GM21526 (cell line): ENCODE measurements around the gene ZNF398.
"Not testable (repeated sequence)": the region's sequence is repeated elsewhere in the genome, so short reads cannot be mapped to it uniquely, and the experiment has no call there.

ENCODE experiments used
- ATAC-seq: cut with Tn5 transposase; IDR thresholded peaks from one replicate; pipeline ENCODE4 v1.9.1; 2021; ENCODE audit warnings: moderate library complexity; ENCODE audit not compliant: unreplicated experiment, low FRiP score

The ZNF398 gene, protein sequence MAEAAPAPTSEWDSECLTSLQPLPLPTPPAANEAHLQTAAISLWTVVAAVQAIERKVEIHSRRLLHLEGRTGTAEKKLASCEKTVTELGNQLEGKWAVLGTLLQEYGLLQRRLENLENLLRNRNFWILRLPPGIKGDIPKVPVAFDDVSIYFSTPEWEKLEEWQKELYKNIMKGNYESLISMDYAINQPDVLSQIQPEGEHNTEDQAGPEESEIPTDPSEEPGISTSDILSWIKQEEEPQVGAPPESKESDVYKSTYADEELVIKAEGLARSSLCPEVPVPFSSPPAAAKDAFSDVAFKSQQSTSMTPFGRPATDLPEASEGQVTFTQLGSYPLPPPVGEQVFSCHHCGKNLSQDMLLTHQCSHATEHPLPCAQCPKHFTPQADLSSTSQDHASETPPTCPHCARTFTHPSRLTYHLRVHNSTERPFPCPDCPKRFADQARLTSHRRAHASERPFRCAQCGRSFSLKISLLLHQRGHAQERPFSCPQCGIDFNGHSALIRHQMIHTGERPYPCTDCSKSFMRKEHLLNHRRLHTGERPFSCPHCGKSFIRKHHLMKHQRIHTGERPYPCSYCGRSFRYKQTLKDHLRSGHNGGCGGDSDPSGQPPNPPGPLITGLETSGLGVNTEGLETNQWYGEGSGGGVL

DNA sequence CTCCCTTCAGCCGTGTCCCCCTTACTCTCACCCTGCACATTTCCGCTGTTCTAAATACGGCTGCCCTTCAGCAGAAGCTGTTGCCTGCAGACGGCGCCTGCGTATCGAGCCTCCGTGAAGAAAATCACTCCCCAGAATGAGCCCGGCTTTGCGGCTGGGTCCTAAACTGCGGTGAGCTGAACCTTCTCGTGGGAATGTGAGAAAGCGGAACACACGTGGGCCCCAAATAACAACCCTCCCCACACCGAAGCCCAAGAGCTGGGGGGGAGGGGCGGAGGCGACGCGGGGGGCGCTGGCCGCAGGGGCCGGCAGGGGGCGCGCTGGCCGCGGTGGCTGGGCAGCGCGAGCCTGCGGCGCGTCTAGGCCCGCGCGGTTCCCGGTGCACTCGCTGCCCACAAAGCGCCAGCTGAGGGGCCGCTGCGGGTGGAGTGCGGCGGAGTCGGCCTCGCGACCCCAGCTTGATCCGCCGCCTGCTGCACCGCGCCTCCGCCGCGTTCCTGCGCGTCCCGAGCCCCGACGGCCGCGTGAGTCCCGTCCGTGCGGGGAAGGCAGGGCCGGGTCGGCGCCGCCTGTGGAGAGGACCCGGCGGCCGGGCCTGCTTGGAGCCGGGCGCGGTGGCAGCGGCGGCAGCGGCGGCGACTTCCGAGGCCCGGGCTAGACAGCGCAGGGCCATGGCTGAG is at the start of gene ZNF398:
TSS of gene ZNF398 (plus strand) at position 382 of the 680 bp plus-strand sequence. CDS start at position 672, 290 bp downstream.
- ATAC-seq: peak; percentile 67

DNA sequence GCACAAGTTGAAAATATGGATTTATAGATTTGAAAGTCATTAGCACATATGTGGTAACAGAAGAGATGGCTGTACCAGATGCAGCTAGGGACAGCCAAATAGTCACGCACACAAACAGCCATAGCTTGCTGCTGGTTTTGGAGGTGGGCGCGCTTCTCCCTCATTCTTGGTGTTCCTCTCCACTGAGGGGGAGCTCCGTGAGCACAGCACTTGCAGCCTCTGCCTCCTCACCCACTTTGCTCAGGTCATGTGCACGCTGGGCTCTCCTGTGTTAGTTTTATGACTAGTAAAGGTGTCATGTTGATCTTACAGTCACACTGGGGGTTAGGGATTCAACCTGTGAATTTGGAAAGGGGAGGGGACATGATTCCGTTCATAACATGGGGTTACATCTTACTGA is 48.2 kb upstream of the ZNF398 start:
- ATAC-seq: no peak

DNA sequence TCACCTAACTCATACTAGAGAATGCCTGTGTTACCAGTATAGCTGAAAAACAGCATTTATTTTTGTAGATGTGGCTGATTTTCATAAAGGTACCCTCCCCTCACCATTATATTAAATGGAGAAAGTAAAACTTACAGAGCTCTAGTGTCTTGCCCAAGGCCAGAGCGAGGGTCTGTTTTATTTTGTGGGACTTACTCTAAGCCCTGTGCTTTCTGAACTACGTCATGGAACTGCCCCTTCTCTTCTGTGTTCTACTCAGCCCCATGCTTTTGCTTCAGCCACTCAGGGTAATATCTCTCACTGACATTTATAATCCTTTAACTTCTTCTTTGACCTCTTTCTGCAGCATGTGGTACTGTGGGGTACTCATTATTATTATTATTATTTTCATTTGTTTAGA is 46.4 kb upstream of the ZNF398 start:
- ATAC-seq: no peak

DNA sequence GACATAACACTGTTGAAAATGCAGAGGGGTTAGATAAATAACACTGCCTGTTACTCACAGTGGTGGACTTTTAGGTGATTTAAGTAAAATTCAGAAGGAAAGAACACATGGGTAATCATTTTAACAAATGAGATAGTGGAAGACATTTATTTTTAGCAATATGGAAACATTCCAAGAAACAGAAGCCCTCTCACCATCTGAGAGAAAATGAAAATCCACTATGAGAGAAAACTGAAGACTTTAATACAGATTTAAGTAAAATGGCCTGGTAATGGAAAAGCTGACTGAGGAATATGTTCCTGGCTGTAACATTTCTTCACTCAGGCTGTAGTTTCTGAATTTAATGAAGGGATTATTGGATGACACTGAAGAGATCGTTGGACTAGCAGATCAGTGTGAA is 44.6 kb upstream of the ZNF398 start:
- ATAC-seq: no peak

DNA sequence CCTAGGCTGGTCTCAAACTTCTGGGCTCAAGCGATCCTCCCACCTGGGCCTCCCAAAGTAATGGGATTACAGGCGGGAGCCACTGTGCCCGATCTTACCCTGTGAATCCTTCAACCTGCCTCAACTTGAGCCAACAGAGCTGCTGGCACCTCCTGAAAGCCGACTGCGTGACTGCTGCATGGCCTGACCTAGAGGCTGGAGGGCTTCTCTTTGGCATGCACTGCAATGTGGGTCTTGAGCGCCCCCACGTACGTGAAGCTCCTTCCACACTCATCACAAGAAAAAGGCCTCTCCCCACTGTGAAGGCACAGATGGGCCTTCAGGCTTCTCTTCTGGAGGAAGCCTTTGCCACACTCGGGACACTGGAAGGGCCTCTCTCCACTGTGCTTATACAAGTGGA is 43.8 kb upstream of the ZNF398 start:
- no peak for ATAC-seq

DNA sequence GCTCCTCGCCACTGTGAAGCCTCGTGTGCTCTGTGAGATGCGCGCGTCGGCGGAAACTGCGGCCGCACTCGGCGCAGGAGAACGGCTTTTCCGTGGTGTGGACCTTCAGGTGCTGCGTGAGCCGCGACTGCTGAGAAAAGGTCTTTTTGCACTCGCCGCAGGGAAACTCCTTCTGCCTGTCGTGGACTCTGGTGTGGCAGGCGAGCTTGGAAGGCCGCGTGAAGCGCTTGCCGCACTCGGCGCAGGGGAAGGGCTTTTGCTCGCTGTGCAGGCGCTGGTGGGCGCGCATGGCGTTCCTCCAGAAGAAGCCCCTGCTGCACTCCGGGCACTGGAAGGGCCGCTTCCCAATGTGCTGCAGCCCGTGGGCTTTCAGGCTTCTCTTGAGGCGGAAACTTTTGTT is 43.0 kb upstream of the ZNF398 start:
- no peak for ATAC-seq

DNA sequence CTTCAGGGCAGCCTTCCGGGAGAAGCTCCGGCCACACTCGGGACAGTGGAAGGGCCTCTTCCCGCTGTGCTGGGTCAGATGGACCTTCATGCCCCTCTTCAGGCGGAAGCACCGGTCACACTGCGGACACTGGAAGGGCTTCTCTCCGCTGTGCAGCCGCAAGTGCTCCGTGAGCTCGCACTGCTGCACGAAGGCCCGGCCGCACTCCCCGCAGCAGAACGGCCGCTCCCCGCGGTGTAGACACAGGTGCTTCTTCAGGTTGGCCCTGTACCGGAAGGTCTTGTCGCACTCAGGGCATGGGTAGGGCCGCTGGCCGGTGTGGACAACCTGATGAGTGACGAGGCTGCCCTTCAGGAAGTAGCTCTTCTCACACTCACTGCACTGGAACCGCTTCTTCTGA is 42.5 kb upstream of the ZNF398 start:
- ATAC-seq: no peak

DNA sequence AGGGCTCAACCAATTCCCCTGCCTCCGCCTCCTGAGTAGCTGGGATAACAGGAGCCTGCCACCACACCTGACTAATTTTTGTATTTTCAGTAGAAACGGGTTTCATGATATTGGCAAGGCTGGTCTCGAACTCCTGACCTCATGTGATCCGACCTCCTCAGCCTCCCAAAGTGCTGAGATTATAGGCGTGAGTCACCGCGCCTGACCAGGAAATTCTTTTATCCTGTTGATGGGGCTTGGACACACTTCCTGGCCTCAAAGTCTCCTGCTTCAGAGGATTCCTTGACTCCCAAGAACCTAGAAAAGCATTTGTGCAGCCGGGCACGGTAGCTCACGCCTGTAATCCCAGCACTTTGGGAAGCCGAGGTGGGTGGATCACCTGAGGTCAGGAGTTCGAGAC is 37.3 kb upstream of the ZNF398 start:
- ATAC-seq: no peak

DNA sequence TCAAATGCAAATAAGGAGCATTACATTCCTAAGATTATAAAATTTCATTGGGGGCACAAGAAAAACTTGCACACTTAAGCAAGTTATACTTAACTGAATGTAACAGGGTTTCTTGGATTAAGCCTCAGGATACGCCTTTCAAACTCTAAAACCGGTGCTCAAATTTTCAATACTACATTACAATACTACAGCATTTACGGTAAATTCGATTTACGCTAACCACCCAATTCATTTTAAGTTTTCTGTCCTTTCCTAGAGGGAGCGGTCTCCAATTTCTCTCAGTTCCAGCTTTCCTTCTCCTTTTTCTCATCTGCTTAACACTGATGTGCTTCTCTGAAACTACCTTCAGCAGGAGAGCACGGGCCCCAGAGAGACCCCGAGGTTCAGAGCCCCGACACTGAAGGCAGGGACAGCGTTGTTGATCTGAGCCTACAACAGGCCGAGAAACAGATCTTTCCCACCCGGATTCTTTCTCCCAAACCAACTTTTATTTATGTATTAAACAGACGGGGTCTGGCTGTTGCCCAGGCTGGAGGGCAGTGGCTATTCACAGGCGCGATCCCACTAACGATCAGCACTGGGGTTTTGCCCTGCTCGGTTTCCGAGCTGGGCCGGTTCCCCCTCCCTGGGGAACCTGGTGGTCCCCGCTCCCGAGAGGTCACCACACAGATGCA is 21.9 kb upstream of the ZNF398 start:
- peak; percentile 4 for ATAC-seq

DNA sequence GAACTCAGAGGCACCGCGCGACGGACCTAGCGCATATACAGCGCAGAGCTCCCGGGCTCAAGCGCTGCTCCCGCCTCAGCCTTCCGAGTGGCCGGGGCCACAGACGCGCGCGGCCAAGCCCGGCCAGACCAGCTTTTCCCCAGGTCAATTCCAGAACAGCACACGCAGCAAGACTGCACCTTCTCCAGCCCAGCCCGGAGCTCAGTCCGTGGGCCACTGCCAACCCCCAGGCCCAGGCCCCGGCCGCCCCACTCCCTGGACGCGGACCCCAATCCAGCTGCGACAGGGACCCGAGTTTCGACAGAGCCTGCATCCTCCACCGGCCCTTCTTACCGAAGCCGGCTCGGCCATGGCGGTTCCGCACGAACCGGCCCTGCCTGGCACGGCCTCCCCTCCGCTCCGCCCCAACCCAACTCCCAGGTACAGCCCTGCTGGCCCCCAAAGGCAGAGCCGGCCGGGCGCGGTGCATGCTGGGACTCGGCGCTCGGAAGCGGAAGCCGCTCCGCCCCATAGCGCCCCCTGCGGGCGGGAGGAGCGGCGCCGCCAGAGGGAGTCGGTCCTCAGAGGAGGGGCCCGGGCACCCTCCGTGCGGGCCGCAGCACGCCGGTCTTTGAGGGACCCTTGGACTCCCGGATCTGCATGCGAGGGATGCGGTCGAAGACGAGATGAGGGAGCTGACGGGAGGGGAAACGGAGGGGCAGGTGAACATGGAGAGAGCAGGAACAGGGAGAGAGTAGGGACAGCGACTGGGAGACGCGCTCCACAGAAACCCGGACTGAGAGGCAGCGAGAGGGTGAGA is 21.2 kb upstream of the ZNF398 start, which contains the start of gene ZNF425:
TSS of gene ZNF425 (minus strand) at position 462 of the 799 bp plus-strand sequence. CDS start at position 351, 111 bp downstream.
- ATAC-seq: peak; percentile 86

DNA sequence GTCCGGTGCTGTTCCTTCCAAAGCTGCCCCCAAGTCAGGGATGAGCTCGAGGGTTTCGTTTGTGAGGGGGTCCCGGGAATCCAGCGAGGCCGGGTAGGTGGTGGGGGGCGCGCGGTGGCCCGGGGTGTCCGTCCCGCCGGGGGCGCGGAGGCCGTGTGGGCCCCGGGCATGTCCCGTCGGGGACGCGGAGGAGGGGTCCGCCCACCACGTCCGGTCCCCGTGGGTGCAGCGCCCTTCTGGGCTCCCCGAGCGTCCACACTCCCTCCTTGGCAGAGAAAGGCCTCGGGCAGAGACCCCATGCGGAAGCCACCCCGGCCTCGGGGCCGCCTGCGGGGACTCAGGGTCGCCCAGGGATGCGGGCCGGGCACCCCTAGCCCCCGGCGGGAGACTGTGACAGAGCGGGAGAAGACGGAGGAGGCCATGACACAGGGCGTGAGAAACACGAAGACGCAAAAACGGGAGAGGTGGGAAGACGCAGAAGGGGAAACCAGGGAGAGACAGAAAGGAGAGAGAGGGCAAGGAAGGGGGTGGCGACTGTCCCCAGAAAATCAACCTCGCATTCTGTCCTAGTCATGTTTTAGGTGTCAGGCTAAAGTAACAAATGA is 20.5 kb upstream of the ZNF398 start:
- peak; percentile 38 for ATAC-seq

DNA sequence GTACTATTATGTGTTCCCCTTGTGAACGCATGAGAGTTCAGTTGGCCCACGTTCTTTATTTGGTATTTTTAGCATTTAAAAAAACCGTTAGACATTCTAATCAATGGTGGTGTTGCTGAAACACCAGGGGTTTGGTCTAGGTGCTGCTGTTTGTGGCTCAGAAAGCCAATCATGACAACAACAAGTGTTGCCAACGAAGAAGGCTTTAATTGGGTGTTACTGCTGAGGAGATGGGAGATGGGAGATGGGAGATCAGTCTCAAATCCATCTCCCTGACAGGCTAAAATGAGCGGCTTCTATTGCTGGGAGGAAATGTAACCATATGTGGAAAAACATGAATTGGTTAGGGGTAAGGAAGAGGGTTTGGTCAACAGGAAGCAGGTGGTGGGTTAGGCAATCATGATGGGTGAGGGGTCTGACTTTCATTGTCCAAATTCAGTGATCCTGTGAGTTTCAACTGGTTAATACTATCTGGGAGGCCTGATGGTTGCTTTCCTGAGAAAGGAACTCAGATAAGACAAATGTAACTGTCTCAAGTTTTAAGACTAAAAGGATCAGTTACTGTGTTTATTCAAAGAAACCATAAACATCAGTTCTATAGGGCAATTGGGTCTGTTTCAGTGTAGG is 16.6 kb upstream of the ZNF398 start:
- no peak for ATAC-seq

DNA sequence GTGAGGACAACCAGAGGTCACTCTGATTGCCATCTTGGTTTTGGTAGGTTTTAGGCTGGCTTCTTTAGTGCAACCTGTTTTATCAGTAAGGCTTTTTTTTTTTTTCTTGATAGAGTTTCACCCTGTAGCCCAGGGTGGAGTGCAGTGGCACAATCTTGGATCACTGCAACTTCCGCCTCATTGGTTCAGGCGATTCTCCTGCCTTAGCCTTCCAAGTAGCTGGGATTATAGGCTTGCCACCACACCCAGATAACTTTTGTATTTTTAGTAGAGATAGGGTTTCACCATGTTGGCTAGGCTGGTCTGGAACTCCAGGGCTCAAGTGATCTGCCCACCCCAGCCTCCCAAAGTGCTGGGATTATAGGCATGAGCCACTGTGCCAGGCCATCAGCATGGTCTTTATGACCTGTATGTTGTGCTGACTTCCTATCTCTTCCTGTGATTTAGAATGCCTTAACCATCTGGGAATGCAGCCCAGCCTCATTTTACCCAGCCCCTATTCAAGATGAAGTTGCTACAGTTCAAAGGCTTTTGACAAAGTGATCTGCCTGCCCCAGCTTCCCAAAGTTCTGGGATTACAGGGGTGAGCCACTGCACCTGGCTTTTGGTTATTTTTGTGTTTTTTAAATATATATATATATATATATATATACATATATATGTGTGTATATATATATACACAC is 14.1 kb upstream of the ZNF398 start:
- ATAC-seq: no peak

DNA sequence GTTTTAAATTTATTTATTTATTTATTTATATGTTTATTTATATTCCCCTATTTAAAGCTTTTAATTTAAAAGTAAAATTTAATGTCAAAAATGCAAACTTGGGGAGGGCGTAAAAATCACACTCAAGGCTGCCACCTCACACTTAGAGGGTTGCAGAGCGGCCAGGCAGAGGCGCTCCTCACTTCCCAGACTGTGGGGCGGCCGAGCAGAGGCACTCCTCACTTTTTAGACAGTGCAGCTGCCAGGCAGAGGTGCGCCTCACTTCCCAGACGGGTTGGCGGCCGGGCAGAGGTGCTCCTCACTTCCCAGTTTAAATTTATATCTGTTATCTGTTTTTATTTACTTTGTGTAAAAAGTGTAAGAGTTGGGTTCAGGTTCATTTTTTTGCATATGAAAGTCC is 11.1 kb upstream of the ZNF398 start:
- no peak for ATAC-seq

DNA sequence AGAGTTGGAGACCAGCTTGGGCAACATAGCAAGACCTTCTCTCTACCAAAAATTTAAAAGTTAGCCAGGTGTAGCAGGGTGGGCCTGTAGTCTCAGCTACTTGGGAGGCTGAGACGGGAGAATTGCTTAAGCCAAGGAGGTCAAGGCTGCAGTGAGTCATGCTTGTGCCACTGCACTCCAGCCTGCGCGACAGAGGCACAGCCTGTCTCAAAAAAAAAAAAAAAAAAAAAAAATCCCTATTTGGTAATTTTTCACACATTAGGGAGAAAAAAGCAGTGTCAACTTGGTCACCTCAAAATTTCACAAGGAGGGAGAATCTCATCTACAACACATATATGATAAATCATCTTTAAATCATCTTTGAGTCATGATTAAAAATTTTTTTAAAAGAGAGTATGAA is 6.4 kb upstream of the ZNF398 start:
- ATAC-seq: no peak

DNA sequence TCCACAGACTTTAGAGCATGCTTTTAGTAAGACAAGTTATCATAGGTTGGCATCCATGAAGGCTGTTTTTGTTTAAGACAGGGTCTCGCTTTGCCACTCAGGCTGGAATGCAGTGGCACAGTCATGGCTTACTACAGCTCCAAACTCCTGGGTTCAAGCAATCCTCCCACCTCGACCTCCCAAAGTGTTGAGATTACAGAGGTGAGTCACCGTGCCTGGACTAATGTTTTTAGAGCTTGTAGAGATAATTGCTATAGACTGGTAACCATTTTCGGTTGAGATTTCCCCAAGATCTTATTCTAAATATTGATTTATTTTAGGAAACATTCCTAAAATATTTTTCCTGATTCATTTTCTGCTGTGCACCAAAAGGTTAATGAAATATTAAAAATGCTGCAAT is 5.4 kb upstream of the ZNF398 start:
- no peak for ATAC-seq

DNA sequence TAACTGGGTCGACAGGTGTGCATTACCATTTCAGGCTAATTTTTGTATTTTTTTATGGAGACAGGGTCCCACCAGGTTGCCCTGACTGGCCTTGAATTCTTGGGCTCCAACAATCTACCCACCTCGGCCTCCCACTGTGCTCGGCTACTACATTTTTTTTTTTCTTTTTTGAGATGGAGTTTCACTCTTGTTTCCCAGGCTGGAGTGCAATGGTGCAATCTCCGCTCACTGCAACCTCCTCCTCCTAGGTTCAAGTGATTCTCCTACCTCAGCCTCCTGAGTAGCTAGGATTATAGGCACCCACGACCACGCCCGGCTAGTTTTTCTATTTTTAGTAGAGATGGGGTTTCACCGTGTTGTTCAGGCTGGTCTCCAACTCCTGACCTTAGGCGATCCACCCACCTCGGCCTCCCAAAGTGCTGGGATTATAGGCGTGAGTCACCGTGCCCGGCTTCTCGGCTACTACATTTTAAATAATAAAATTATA is 2.8 kb upstream of the ZNF398 start:
- not testable (repeated sequence) for ATAC-seq

DNA sequence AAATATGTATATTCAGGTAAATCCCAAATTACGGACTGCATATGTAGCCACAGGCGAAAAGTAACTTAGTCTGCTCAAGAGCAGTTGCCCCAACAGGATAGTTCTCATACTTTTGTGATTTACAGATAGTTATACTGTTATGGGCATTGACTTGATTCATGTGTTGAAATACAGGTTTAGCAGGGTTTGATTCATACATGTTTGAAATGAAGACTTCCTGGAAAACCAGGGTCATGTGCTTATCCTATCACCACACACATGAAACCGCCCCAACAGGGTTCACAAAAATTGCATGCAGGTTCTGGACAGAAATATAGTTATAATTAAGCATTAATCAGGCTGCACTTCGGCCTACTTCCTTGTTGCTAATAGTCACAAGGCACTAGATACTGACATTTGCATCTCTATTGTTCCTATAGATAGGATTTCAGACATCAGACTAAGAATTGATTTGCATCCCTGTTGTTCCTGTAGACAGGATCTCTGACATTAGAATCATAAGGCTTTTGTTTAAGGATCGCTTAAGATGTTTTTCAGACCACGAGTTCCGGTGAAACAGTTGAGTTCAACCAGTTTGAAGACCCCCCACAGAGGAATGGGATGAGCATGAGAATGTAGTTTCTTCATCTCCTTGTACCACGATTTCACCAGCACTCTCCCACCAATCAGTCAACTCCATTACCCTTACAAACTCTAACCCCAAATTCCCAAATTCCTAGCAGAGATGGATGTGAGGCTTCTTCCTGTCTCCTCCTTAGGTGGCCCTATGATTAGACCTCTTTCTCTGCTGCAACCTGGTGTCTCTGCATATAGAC is 2.0 kb upstream of the ZNF398 start:
- ATAC-seq: no peak
